BJ (cell line): ENCODE results near the gene MTHFSD. TPM values are rescaled to one million over a fixed set of nuclear protein-coding genes. Genes with fewer than 3 reads are reported as not detected.

ENCODE experiments used
- CTCF ChIA-PET: fragments of 350-600 bp; formaldehyde crosslinking; extraction: SDS; loops from one replicate; lab custom pipeline; 2021; ENCODE audit warnings: antibody characterized with exemption, inconsistent platforms; lab: Yijun Ruan, JAX
- POLR2A ChIA-PET: fragments of 300-600 bp; sonication (Branson Sonifier 250); formaldehyde crosslinking; extraction: SDS; loops from one replicate; lab custom pipeline; 2021; ENCODE audit warnings: antibody characterized with exemption; lab: Charles Lee
- DNase-seq: peaks from one replicate; pipeline ENCODE4 v3.0.0-alpha.2; 2011; ENCODE audit warnings: low read depth
- H3K27me3 ChIP-seq: 2 replicates; pipeline ENCODE4 v1.6.0; 2011; ENCODE audit warnings: low read length; ENCODE audit not compliant: control insufficient read depth, insufficient read depth
- H3K36me3 ChIP-seq: 2 replicates; pipeline ENCODE4 v1.5.1; 2011; ENCODE audit warnings: low read length; ENCODE audit not compliant: control insufficient read depth, insufficient read depth
- H3K4me3 ChIP-seq: 2 replicates; pipeline ENCODE4 v1.5.1; 2011; ENCODE audit warnings: low read depth, mild to moderate bottlenecking, control low read depth, low read length
- polyA plus RNA-seq: library from polyadenylated mRNA; depleted of rRNA; stranded (reverse); fragments of >200 nt; gene quantifications from 2 replicates; pipeline ENCODE4 v1.2.3, GENCODE V29; 2011
- TF ChIP-seq, protein P1 (sequence below): IDR thresholded peaks from 2 replicates; pipeline ENCODE4 v1.5.1; 2011; ENCODE audit warnings: low read depth, mild to moderate bottlenecking, control low read depth, inconsistent platforms, low read length, moderate library complexity; ENCODE audit not compliant: insufficient read depth

MTHFSD gene
- polyA plus RNA-seq, 1 experiment, result 17.2 TPM

- H3K4me3 ChIP-seq, result no peak overlapping the region
- H3K36me3 ChIP-seq, result no peaks in the 10 kb centered on the region; the same call in 1 of the 2 replicates
- peaks cover 22% of the 10 kb centered on the region for H3K27me3 ChIP-seq
Measured at GRCh38 chr16:86496262-86496928, 58.6 kb downstream of the MTHFSD start.

GRCh38 chr16:86495756-86496261 is 59.2 kb downstream of the MTHFSD start:
- Histone ChIP-seq H3K36me3 (no peaks in the 10 kb centered on the region), H3K4me3 (no peak overlapping the region), H3K27me3 (peaks cover 19% of the 10 kb centered on the region)
- POLR2A ChIA-PET, result no interaction called here
- no peak for DNase-seq
- TF ChIP-seq, protein P1, sequence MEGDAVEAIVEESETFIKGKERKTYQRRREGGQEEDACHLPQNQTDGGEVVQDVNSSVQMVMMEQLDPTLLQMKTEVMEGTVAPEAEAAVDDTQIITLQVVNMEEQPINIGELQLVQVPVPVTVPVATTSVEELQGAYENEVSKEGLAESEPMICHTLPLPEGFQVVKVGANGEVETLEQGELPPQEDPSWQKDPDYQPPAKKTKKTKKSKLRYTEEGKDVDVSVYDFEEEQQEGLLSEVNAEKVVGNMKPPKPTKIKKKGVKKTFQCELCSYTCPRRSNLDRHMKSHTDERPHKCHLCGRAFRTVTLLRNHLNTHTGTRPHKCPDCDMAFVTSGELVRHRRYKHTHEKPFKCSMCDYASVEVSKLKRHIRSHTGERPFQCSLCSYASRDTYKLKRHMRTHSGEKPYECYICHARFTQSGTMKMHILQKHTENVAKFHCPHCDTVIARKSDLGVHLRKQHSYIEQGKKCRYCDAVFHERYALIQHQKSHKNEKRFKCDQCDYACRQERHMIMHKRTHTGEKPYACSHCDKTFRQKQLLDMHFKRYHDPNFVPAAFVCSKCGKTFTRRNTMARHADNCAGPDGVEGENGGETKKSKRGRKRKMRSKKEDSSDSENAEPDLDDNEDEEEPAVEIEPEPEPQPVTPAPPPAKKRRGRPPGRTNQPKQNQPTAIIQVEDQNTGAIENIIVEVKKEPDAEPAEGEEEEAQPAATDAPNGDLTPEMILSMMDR, result no peak
- CTCF ChIA-PET, result no interaction called here

More at GRCh38 chr16:86496262-86496928, 58.6 kb downstream of the MTHFSD start:
- ChIA-PET POLR2A (no interaction called here), CTCF (no interaction called here)
- no peak for DNase-seq
- TF ChIP-seq, protein P1, result no peak

DNA sequence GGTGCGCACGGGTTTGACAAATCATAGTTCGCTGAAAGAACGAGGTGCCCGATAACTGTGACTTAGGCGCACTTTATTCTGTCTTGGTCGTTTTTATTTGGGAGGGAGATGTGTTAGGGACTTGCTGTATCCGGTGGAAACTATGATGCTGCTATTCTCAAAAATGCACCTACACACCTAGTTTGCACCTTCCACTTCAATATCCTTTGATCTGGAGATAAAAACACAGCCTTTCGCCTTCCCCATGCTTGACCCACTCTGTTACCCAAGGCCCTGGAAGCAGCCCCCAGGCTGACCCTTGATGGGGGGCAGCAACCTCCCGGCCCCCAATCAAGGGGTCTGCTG is 59.7 kb downstream of the MTHFSD start:
- DNase-seq, result no peak
- no peak overlapping the region for H3K4me3 ChIP-seq
- H3K27me3 ChIP-seq, result peaks cover 16% of the 10 kb centered on the region
- no peaks in the 10 kb centered on the region for H3K36me3 ChIP-seq
- TF ChIP-seq, protein P1, result no peak
- CTCF ChIA-PET, result no interaction called here
- POLR2A ChIA-PET, result no interaction called here

- H3K36me3 ChIP-seq, result no peaks in the 10 kb centered on the region
- peaks cover 12% of the 10 kb centered on the region for H3K27me3 ChIP-seq
- ChIA-PET POLR2A (no interaction called here), CTCF (no interaction called here)
- no peak overlapping the region for H3K4me3 ChIP-seq
- TF ChIP-seq, protein P1, result no peak
- DNase-seq, result no peak
Measured at GRCh38 chr16:86494565-86495356, 60.3 kb downstream of the MTHFSD start.

- no peaks in the 10 kb centered on the region for H3K36me3 ChIP-seq
- ChIA-PET CTCF (no interaction called here), POLR2A (no interaction called here)
- H3K27me3 ChIP-seq, result peaks cover 12% of the 10 kb centered on the region
- DNase-seq, result no peak
- no peak overlapping the region for H3K4me3 ChIP-seq
- TF ChIP-seq, protein P1, result no peak
Measured at GRCh38 chr16:86494039-86494564, 60.9 kb downstream of the MTHFSD start.
